ENCODE measurements around the gene TEX11. TPM values are rescaled to one million over a fixed set of nuclear protein-coding genes. Genes with fewer than 3 reads are reported as not detected.

TEX11 gene
- total RNA-seq, 4 donors from 2014 or later = not detected

GRCh38 chrX:70509078-70509477, 399.4 kb downstream of the TEX11 start:
- H3K4me3 ChIP-seq = no peak overlapping the region
- intact Hi-C loops (cut with DNase I) = no loop called here
- WGBS = 70% methylated on average over 4 of the region's 4 CpGs
- H3K36me3 ChIP-seq = peaks cover 0 to 4% (median 0%) of the 10 kb centered on the region in 4 donors
- no peaks in the 10 kb centered on the region for H3K9me3 ChIP-seq
- no peaks in the 10 kb centered on the region for H3K4me1 ChIP-seq
- no peaks in the 10 kb centered on the region for H3K27me3 ChIP-seq
- no peak for DNase-seq (ENCODE audit: extremely low spot score)
- TF ChIP-seq POLR2A (IDR thresholded peaks at IDR 0.05; ENCODE audit: low read depth) = no peak
- TF ChIP-seq EP300 (IDR thresholded peaks at IDR 0.05) = no peak
- H3K27ac ChIP-seq (replicated peaks in 1 of 4) = no peak overlapping the region

DNA sequence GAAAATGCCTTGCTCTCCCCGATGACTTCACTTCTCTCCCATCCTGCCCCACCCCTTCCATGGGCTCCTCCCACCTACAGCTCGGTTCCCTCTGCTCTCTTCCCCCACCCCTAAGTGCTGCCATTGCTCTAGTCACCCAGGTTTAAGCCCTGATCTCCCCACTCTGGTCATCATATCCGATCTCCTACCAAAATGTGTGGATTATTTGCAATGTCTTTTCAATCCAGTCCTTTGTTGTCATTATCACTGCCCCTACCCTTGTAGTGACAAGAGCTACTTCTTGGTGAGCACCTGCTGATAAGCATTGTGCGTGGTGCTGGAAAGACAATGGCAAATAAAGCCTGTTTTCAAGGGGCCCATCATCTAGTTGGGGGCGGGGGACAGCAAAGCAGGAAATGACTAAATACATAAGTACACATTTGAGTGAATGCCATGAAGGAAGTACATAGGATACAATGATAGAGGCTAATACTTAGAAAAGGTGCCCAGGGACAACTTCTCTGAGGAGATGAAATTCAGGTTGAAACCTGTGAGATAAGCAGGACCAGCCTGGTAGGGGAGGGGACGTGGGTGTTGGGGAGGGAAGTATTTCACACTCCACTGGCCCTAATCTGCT, 400.1 kb downstream of the TEX11 start:
- Histone ChIP-seq H3K9me3 (no peaks in the 10 kb centered on the region), H3K27me3 (no peaks in the 10 kb centered on the region), H3K27ac (replicated peaks in 1 of 4) (no peak overlapping the region), H3K36me3 (peaks cover 0 to 10% (median 0%) of the 10 kb centered on the region in 4 donors), H3K4me3 (no peak overlapping the region), H3K4me1 (no peaks in the 10 kb centered on the region)
- WGBS = 53% methylated on average over 6 of the region's 6 CpGs
- TF ChIP-seq POLR2AphosphoS5 (IDR thresholded peaks at IDR 0.05) = no peak
- TF ChIP-seq EP300 (IDR thresholded peaks at IDR 0.05) = no peak
- TF ChIP-seq, protein P1, sequence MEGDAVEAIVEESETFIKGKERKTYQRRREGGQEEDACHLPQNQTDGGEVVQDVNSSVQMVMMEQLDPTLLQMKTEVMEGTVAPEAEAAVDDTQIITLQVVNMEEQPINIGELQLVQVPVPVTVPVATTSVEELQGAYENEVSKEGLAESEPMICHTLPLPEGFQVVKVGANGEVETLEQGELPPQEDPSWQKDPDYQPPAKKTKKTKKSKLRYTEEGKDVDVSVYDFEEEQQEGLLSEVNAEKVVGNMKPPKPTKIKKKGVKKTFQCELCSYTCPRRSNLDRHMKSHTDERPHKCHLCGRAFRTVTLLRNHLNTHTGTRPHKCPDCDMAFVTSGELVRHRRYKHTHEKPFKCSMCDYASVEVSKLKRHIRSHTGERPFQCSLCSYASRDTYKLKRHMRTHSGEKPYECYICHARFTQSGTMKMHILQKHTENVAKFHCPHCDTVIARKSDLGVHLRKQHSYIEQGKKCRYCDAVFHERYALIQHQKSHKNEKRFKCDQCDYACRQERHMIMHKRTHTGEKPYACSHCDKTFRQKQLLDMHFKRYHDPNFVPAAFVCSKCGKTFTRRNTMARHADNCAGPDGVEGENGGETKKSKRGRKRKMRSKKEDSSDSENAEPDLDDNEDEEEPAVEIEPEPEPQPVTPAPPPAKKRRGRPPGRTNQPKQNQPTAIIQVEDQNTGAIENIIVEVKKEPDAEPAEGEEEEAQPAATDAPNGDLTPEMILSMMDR (IDR thresholded peaks at IDR 0.05) = no peak
- TF ChIP-seq POLR2A (IDR thresholded peaks at IDR 0.05; ENCODE audit: low read depth) = no peak
- DNase-seq (ENCODE audit: extremely low spot score) = no peak
- intact Hi-C loops (cut with DNase I) = no loop called here

DNA sequence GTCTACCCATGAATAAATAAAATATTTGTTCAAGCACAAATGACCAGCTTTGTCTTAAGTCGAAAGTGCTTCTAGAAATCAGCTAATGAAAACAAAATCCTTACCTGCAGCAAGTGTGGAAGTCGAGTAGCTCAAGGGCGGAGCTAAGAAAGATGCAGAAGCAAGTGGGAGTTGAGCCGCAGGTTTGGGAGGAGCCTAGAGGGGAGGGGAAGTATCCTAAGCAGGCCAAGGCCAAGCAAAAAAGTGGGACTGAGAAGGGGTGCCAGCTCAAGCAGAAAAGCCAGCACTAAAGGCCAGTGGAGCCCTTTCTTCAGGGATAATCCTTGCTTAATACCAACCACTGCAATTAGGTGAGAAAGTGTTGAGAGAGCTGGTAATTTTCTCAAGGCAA, 403.1 kb downstream of the TEX11 start:
- Histone ChIP-seq H3K27ac (replicated peaks in 1 of 4) (no peak overlapping the region), H3K9me3 (no peaks in the 10 kb centered on the region), H3K27me3 (no peaks in the 10 kb centered on the region), H3K4me1 (no peaks in the 10 kb centered on the region), H3K4me3 (no peak overlapping the region), H3K36me3 (peaks cover 0 to 35% (median 13%) of the 10 kb centered on the region in 4 donors)
- TF ChIP-seq POLR2AphosphoS5 (IDR thresholded peaks at IDR 0.05) (no peak), POLR2A (IDR thresholded peaks at IDR 0.05; ENCODE audit: low read depth) (no peak), EP300 (IDR thresholded peaks at IDR 0.05) (no peak)
- TF ChIP-seq, protein P1 (IDR thresholded peaks at IDR 0.05) = no peak
- intact Hi-C loops (cut with DNase I) = no loop called here
- no peak for DNase-seq (ENCODE audit: extremely low spot score)
- WGBS = 54% methylated on average over 4 of the region's 4 CpGs

- Histone ChIP-seq H3K4me3 (no peak overlapping the region), H3K36me3 (peaks cover 0 to 40% (median 19%) of the 10 kb centered on the region in 4 donors), H3K9me3 (no peaks in the 10 kb centered on the region), H3K4me1 (no peaks in the 10 kb centered on the region), H3K27me3 (no peaks in the 10 kb centered on the region), H3K27ac (replicated peaks in 1 of 4) (no peak overlapping the region)
- 79% methylated on average over 6 of the region's 6 CpGs for WGBS
- no peak for DNase-seq (ENCODE audit: extremely low spot score)
- intact Hi-C loops (cut with DNase I) = no loop called here
- no peak for TF ChIP-seq EP300 (IDR thresholded peaks at IDR 0.05)
- TF ChIP-seq, protein P1 (IDR thresholded peaks at IDR 0.05) = no peak
- no peak for TF ChIP-seq POLR2A (IDR thresholded peaks at IDR 0.05; ENCODE audit: low read depth)
- TF ChIP-seq POLR2AphosphoS5 (IDR thresholded peaks at IDR 0.05) = no peak
These were observed 403.6 kb downstream of the TEX11 start for GRCh38 chrX:70504772-70505450.

- Histone ChIP-seq H3K9me3 (no peaks in the 10 kb centered on the region), H3K4me3 (no peak overlapping the region), H3K27ac (replicated peaks in 1 of 4) (no peak overlapping the region), H3K4me1 (no peaks in the 10 kb centered on the region), H3K36me3 (peaks cover 0 to 59% (median 36%) of the 10 kb centered on the region in 4 donors), H3K27me3 (no peaks in the 10 kb centered on the region)
- 73% methylated on average over 4 of the region's 4 CpGs for WGBS
- DNase-seq (ENCODE audit: extremely low spot score) = no peak
- intact Hi-C loops (cut with DNase I) = no loop called here
- TF ChIP-seq, protein P1 (IDR thresholded peaks at IDR 0.05) = no peak
- no peak for TF ChIP-seq POLR2AphosphoS5 (IDR thresholded peaks at IDR 0.05)
- TF ChIP-seq POLR2A (IDR thresholded peaks at IDR 0.05; ENCODE audit: low read depth) = no peak
- TF ChIP-seq EP300 (IDR thresholded peaks at IDR 0.05) = no peak
These were observed 407.7 kb downstream of the TEX11 start for GRCh38 chrX:70500826-70501225.

All from esophagus muscularis mucosa (tissue), 4 donors.